ENCODE data around the gene ECHS1.

Gene ECHS1

DNA sequence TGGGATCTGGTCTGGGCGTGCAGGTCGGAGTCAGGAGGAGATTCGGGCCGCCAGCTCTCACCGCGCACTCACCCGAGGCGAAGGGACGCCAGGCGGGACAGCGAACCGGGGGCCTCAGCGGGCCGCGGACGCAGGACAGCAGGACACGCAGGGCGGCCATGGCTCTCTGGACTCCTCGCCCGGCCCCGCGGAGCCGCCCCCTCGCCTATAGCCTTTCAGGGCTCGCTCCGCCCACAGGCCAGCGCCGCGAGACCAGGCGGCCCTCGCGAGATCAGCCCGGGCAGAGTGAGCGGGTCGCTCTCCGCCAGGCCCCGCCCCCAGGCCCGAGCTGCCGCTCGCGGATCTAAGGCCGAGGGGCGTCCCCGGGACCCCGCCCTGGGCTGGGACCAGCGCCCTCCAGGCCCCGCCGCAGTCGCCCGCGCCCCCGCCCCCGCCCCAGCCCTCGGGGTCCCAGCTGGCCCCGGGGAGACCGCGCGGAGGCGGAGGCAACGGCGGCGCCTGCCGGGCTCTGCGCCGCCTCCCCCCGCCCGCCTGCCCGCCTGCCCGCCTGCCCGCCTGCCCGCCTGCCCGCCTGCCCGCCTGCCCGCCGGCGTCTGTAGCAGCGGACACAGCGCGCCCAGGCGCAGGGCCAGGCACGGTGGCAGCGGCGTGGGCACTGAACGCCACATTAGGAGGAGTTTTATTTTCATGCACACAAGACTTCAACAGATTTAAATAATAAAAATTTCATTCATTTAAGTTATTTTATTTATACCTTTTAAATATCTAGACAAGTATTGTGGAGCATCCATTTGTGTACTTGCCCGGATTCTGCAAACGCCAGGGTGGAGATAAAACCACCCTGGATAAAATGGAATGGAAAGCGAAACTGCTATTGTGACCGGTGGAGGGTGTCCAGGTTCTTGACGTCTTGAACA, at the start of gene ECHS1 (continued):
- TF ChIP-seq KLF8 (tag by site-specific recombination; IDR thresholded peaks at IDR 0.05) (peak; percentile 85; the same call in 1 of the 2 replicates), SALL2 (tag by site-specific recombination; IDR thresholded peaks at IDR 0.05; ENCODE audit: borderline replicate concordance) (no peak), ZNF350 (tag by site-specific recombination; IDR thresholded peaks at IDR 0.05) (no peak), ZNF138 (tag by site-specific recombination; IDR thresholded peaks at IDR 0.05; ENCODE audit: borderline replicate concordance) (no peak), ZNF707 (tag by site-specific recombination; IDR thresholded peaks at IDR 0.05) (no peak), ZSCAN18 (tag by site-specific recombination; IDR thresholded peaks at IDR 0.05) (no peak), ZNF335 (tag by site-specific recombination; conservative IDR thresholded peaks at IDR 0.05) (peak; percentile 63), ZNF624 (tag by site-specific recombination; IDR thresholded peaks at IDR 0.05) (no peak), ZNF248 (tag by site-specific recombination; IDR thresholded peaks at IDR 0.05) (no peak), GFI1B (tag by site-specific recombination; IDR thresholded peaks at IDR 0.05) (no peak), ZBTB8A (tag by site-specific recombination; IDR thresholded peaks at IDR 0.05) (peak; percentile 68; the same call in 1 of the 2 replicates), ZNF76 (tag by site-specific recombination; IDR thresholded peaks at IDR 0.05; ENCODE audit: borderline replicate concordance, low read depth) (peak; percentile 29; the same call in 1 of the 2 replicates), ZNF777 (tag by site-specific recombination; IDR thresholded peaks at IDR 0.05; ENCODE audit: borderline replicate concordance) (no peak), YY2 (tag by site-specific recombination; IDR thresholded peaks at IDR 0.05) (peak; percentile 69), ZNF155 (tag by site-specific recombination; IDR thresholded peaks at IDR 0.05) (no peak), ZNF37A (tag by site-specific recombination; IDR thresholded peaks at IDR 0.05) (no peak), ZNF555 (tag by site-specific recombination; conservative IDR thresholded peaks at IDR 0.05) (no peak), ZNF639 (tag by site-specific recombination; IDR thresholded peaks at IDR 0.05) (no peak), SCRT2 (tag by site-specific recombination; IDR thresholded peaks at IDR 0.05) (no peak), KLF16 (tag by site-specific recombination; IDR thresholded peaks at IDR 0.05) (peak; percentile 97), BCL11A (tag by site-specific recombination; IDR thresholded peaks at IDR 0.05; ENCODE audit: low read depth) (peak; percentile 53), GLIS2 (tag by site-specific recombination; IDR thresholded peaks at IDR 0.05) (peak; percentile 31; the same call in 1 of the 2 replicates)
- TF ChIP-seq, protein P1, sequence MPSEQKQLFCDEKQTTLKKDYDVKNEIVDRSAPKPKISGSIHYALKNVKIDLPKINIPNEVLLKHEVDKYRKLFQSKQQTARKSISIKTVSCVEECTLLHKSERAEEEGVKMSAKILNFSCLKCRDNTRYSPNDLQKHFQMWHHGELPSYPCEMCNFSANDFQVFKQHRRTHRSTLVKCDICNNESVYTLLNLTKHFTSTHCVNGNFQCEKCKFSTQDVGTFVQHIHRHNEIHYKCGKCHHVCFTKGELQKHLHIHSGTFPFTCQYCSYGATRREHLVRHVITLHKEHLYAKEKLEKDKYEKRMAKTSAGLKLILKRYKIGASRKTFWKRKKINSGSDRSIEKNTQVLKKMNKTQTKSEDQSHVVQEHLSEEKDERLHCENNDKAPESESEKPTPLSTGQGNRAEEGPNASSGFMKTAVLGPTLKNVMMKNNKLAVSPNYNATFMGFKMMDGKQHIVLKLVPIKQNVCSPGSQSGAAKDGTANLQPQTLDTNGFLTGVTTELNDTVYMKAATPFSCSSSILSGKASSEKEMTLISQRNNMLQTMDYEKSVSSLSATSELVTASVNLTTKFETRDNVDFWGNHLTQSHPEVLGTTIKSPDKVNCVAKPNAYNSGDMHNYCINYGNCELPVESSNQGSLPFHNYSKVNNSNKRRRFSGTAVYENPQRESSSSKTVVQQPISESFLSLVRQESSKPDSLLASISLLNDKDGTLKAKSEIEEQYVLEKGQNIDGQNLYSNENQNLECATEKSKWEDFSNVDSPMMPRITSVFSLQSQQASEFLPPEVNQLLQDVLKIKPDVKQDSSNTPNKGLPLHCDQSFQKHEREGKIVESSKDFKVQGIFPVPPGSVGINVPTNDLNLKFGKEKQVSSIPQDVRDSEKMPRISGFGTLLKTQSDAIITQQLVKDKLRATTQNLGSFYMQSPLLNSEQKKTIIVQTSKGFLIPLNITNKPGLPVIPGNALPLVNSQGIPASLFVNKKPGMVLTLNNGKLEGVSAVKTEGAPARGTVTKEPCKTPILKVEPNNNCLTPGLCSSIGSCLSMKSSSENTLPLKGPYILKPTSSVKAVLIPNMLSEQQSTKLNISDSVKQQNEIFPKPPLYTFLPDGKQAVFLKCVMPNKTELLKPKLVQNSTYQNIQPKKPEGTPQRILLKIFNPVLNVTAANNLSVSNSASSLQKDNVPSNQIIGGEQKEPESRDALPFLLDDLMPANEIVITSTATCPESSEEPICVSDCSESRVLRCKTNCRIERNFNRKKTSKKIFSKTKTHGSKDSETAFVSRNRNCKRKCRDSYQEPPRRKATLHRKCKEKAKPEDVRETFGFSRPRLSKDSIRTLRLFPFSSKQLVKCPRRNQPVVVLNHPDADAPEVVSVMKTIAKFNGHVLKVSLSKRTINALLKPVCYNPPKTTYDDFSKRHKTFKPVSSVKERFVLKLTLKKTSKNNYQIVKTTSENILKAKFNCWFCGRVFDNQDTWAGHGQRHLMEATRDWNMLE (tag by site-specific recombination; conservative IDR thresholded peaks at IDR 0.05; ENCODE audit: low read depth): no peak
- TF ChIP-seq, protein P2, sequence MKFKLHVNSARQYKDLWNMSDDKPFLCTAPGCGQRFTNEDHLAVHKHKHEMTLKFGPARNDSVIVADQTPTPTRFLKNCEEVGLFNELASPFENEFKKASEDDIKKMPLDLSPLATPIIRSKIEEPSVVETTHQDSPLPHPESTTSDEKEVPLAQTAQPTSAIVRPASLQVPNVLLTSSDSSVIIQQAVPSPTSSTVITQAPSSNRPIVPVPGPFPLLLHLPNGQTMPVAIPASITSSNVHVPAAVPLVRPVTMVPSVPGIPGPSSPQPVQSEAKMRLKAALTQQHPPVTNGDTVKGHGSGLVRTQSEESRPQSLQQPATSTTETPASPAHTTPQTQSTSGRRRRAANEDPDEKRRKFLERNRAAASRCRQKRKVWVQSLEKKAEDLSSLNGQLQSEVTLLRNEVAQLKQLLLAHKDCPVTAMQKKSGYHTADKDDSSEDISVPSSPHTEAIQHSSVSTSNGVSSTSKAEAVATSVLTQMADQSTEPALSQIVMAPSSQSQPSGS (tag by site-specific recombination; IDR thresholded peaks at IDR 0.05; ENCODE audit: low read depth): no peak
- TF ChIP-seq, protein P3, sequence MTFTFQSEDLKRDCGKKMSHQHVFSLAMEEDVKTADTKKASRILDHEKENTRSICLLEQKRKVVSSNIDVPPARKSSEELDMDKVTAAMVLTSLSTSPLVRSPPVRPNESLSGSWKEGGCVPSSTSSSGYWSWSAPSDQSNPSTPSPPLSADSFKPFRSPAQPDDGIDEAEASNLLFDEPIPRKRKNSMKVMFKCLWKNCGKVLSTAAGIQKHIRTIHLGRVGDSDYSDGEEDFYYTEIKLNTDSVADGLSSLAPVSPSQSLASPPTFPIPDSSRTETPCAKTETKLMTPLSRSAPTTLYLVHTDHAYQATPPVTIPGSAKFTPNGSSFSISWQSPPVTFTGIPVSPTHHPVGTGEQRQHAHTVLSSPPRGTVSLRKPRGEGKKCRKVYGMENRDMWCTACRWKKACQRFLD (tag by site-specific recombination; IDR thresholded peaks at IDR 0.05): no peak
- TF ChIP-seq, protein P4, sequence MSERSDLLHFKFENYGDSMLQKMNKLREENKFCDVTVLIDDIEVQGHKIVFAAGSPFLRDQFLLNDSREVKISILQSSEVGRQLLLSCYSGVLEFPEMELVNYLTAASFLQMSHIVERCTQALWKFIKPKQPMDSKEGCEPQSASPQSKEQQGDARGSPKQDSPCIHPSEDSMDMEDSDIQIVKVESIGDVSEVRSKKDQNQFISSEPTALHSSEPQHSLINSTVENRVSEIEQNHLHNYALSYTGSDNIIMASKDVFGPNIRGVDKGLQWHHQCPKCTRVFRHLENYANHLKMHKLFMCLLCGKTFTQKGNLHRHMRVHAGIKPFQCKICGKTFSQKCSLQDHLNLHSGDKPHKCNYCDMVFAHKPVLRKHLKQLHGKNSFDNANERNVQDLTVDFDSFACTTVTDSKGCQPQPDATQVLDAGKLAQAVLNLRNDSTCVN (tag by site-specific recombination; optimal IDR thresholded peaks at IDR 0.05): peak; percentile 74
- TF ChIP-seq, protein P5, sequence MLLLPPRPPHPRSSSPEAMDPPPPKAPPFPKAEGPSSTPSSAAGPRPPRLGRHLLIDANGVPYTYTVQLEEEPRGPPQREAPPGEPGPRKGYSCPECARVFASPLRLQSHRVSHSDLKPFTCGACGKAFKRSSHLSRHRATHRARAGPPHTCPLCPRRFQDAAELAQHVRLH (tag by site-specific recombination; IDR thresholded peaks at IDR 0.05): no peak
